K562 (cell line): ENCODE data around the gene GRIK1. TPM values are rescaled to one million over a fixed set of nuclear protein-coding genes. Genes with fewer than 3 reads are reported as not detected.

Experiments
- CEBPB ChIP-seq: fragments of 450-650 bp; IDR thresholded peaks from 2 replicates; pipeline ENCODE4 v1.6.1; 2016; ENCODE audit warnings: missing genetic modification characterization, missing compliant biosample characterization
- CREB3 ChIP-seq: fragments of 450-650 bp; conservative IDR thresholded peaks from 2 replicates; pipeline ENCODE4 v1.6.1; 2016; ENCODE audit warnings: missing genetic modification characterization, low read depth, mild to moderate bottlenecking, missing compliant biosample characterization, moderate library complexity
- DNMT1 ChIP-seq: fragments of 450-650 bp; IDR thresholded peaks from 2 replicates; pipeline ENCODE4 v1.6.1; 2016; ENCODE audit warnings: antibody characterized with exemption, mild to moderate bottlenecking
- EP300 ChIP-seq: IDR thresholded peaks from 2 replicates; pipeline ENCODE4 v1.6.1; 2012; ENCODE audit warnings: low read length, improper control_type of control experiment
- FOSL1 ChIP-seq: fragments of 200-800 bp; sonication (Bioruptor generic); conservative IDR thresholded peaks from 2 replicates; pipeline ENCODE4 v1.6.1; 2016; ENCODE audit warnings: missing genetic modification characterization, missing compliant biosample characterization
- HBP1 ChIP-seq: fragments of 450-650 bp; formaldehyde crosslinking; IDR thresholded peaks from 2 replicates; pipeline ENCODE4 v1.4.0; 2022; ENCODE audit warnings: missing genetic modification characterization
- JUND ChIP-seq, 2 experiments: IDR thresholded peaks; 2 replicates in 1 of 2; 3 replicates in 1 of 2; pipeline ENCODE4 v1.6.1; 2011; ENCODE audit warnings: borderline replicate concordance in 2 of 2, low read depth in 2 of 2, low read length in 2 of 2, improper control_type of control experiment in 1 of 2, missing biosample characterization in 1 of 2, missing genetic modification characterization in 1 of 2, missing genetic modification reagents in 1 of 2
- MYBL2 ChIP-seq, 2 experiments: fragments of 450-650 bp in 1 of 2; sonication (generic) in 1 of 2; formaldehyde crosslinking in 1 of 2; IDR thresholded peaks; 2 replicates each; pipeline versions ENCODE4 v1.6.1 to v1.8.1; 2017 to 2022; ENCODE audit warnings: borderline replicate concordance in 1 of 2, inconsistent platforms in 1 of 2, low read depth in 1 of 2, mild to moderate bottlenecking in 1 of 2, missing genetic modification reagents in 1 of 2, moderate library complexity in 1 of 2
- NFE2L1 ChIP-seq: fragments of 450-650 bp; IDR thresholded peaks from 2 replicates; pipeline ENCODE4 v1.6.1; 2016; ENCODE audit warnings: missing genetic modification characterization, low read depth, mild to moderate bottlenecking, missing compliant biosample characterization, moderate library complexity, borderline replicate concordance
- NFRKB ChIP-seq: fragments of 450-650 bp; IDR thresholded peaks from 2 replicates; pipeline ENCODE4 v1.6.1; 2016; ENCODE audit warnings: low read depth
- OTX1 ChIP-seq: fragments of 450-650 bp; formaldehyde crosslinking; IDR thresholded peaks from 2 replicates; pipeline ENCODE4 v1.4.0; 2022; ENCODE audit warnings: mild to moderate bottlenecking
- POLR3G ChIP-seq: IDR thresholded peaks from 2 replicates; pipeline ENCODE4 v1.6.1; 2011; ENCODE audit not compliant: insufficient read length, insufficient replicate concordance; ENCODE audit errors: extremely low read depth
- RBM25 ChIP-seq: fragments of 200-400 bp; formaldehyde crosslinking; IDR thresholded peaks from 2 replicates; pipeline ENCODE4 v1.6.1; 2018; ENCODE audit warnings: low read length, low read depth, moderate library complexity; ENCODE audit not compliant: severe bottlenecking
- RCOR1 ChIP-seq, 2 experiments: IDR thresholded peaks; 2 replicates each; pipeline ENCODE4 v1.6.1; 2012; ENCODE audit warnings: low read depth in 2 of 2, low read length in 2 of 2, borderline replicate concordance in 1 of 2, improper control_type of control experiment in 1 of 2
- SMARCC2 ChIP-seq: fragments of 450-650 bp; IDR thresholded peaks from 2 replicates; pipeline ENCODE4 v1.6.1; 2017; ENCODE audit warnings: antibody characterized with exemption, moderate library complexity, mild to moderate bottlenecking, low read depth
- SMARCE1 ChIP-seq: fragments of 450-650 bp; IDR thresholded peaks from 2 replicates; pipeline ENCODE4 v1.7.1; 2016; ENCODE audit warnings: mild to moderate bottlenecking
- SMC3 ChIP-seq: conservative IDR thresholded peaks from 2 replicates; pipeline ENCODE4 v1.6.1; 2011; ENCODE audit warnings: low read depth, low read length, improper control_type of control experiment; ENCODE audit not compliant: insufficient read depth
- STAT5B ChIP-seq: fragments of 250-450 bp; sonication (Bioruptor Pico); IDR thresholded peaks from 2 replicates; pipeline ENCODE4 v1.8.0; 2021; ENCODE audit warnings: mild to moderate bottlenecking, inconsistent platforms
- TAF1 ChIP-seq: IDR thresholded peaks from 2 replicates; pipeline ENCODE4 v1.6.1; 2011; ENCODE audit warnings: mild to moderate bottlenecking, low read length, moderate library complexity; ENCODE audit not compliant: insufficient read depth, control insufficient read depth, severe bottlenecking; ENCODE audit errors: extremely low read depth
- TCFL5 ChIP-seq: fragments of 250-450 bp; sonication (Bioruptor Pico); conservative IDR thresholded peaks from 2 replicates; pipeline ENCODE4 v1.6.1; 2021; ENCODE audit warnings: mild to moderate bottlenecking, moderate library complexity, matching md5 sums
- ZNF217 ChIP-seq: sonication (generic); formaldehyde crosslinking; IDR thresholded peaks from 2 replicates; pipeline ENCODE4 v1.8.0; 2022; ENCODE audit warnings: mild to moderate bottlenecking, missing genetic modification reagents
- ZNF655 ChIP-seq: fragments of 250-450 bp; sonication (Bioruptor Pico); IDR thresholded peaks from 2 replicates; pipeline ENCODE4 v1.5.0; 2021
- ZNF75A ChIP-seq: fragments of 450-650 bp; formaldehyde crosslinking; IDR thresholded peaks from 2 replicates; pipeline ENCODE4 v1.4.0; 2020; ENCODE audit warnings: mild to moderate bottlenecking
- polyA plus RNA-seq, 8 experiments: library from polyadenylated mRNA; depleted of rRNA in 4 of 8; stranded (reverse) in 5 of 8; unstranded in 3 of 8; fragments of >200 nt; fragmentation: Nextera tagmentation in 2 of 8; fragmentation: Illumina TruSeq in 1 of 8; extraction: Ambion mirVana in 2 of 8; extraction: Trizol in 1 of 8; gene quantifications; 2 replicates each; pipeline versions ENCODE4 v1.2.1 to v1.2.3, GENCODE V29; 2011 to 2014; ENCODE audit warnings: inconsistent platforms in 1 of 8, missing spikeins in 1 of 8
- total RNA-seq, 7 experiments: library from RNA; depleted of rRNA in 6 of 7; stranded (reverse); fragments of >200 nt in 6 of 7; fragmentation: Illumina TruSeq in 2 of 7; extraction: Trizol in 2 of 7; gene quantifications; 2 replicates each; pipeline versions ENCODE4 v1.2.1 to v1.2.3, GENCODE V29; 2011 to 2021; ENCODE audit warnings: low replicate concordance in 1 of 7

GRIK1 gene
- total and polyA plus RNA-seq, 9 of the 15 experiments (the other 6 are each of a cell fraction or from before 2014, with no cell fraction given) = 0.17 to 2.8 (median 0.53) TPM

- TF ChIP-seq EP300 (peak; percentile 100), MYBL2 (IDR thresholded peaks at IDR 0.05; ENCODE audit: low read depth) (no peak), MYBL2 (CRISPR knock-in tag; IDR thresholded peaks at IDR 0.05; ENCODE audit: borderline replicate concordance) (no peak), SMARCE1 (peak; percentile 98), ZNF655 (no peak), HBP1 (CRISPR knock-in tag) (0 out of 2 replicates have a peak, but pooled peaks have one; percentile 21), FOSL1 (peak; percentile 91), DNMT1 (no peak), NFRKB (peak; percentile 71; the same call in 1 of the 2 replicates), CREB3 (tag) (no peak), OTX1 (CRISPR knock-in tag) (no peak), ZNF75A (CRISPR knock-in tag) (no peak), RCOR1 (IDR thresholded peaks at IDR 0.05; ENCODE audit: borderline replicate concordance in 1 of 2, low read depth in 2 of 2, low read length in 2 of 2) (peak; percentile 78 to 95; a peak in 3 of 4 replicates), JUND (IDR thresholded peaks at IDR 0.05; ENCODE audit: borderline replicate concordance, low read depth, low read length) (peak; percentile 91), JUND (tag; IDR thresholded peaks at IDR 0.05; ENCODE audit: borderline replicate concordance, low read depth, low read length) (peak; percentile 74; the same call in 2 of the 3 replicates), CEBPB (tag) (peak; percentile 66), ZNF217 (CRISPR knock-in tag) (no peak), TAF1 (peak; percentile 57), NFE2L1 (tag) (0 out of 2 replicates have a peak, but pooled peaks have one; percentile 3), STAT5B (CRISPR knock-in tag) (no peak), TCFL5 (CRISPR knock-in tag) (0 out of 2 replicates have a peak, but pooled peaks have one; percentile 15), SMARCC2 (peak; percentile 96), RBM25 (no peak), SMC3 (no peak), POLR3G (no peak)
These were observed 297.9 kb downstream of the GRIK1 start (continued) for GRCh38 chr21:29641635-29642550.
